HG03196 (cell line): ENCODE results near the gene ATP1B1.
"Not testable (repeated sequence)": the region's sequence is repeated elsewhere in the genome, so short reads cannot be mapped to it uniquely, and the experiment has no call there.

Source experiments
- ATAC-seq: cut with Tn5 transposase; IDR thresholded peaks from one replicate; pipeline ENCODE4 v1.9.1; 2021; ENCODE audit not compliant: unreplicated experiment

ATP1B1 gene

DNA sequence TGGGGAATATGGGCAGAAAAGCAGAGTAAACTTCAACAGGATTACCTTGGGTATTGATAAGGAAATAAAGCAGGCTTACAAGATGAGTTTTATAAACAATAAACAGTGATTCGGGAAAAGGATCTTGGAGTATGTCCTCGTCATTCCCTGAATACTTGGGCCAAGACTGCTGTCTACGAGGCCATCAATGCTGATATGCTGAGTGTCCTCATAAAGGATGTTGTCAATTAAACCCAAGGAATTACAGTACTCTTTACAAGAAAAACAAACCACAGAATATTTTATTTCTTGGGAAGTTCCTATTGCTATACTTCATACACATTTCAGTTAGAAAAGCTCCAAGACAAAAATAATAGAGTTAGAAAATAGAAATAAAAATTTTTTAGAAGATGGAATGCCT, 34.9 kb downstream of the ATP1B1 start:
- no peak for ATAC-seq

DNA sequence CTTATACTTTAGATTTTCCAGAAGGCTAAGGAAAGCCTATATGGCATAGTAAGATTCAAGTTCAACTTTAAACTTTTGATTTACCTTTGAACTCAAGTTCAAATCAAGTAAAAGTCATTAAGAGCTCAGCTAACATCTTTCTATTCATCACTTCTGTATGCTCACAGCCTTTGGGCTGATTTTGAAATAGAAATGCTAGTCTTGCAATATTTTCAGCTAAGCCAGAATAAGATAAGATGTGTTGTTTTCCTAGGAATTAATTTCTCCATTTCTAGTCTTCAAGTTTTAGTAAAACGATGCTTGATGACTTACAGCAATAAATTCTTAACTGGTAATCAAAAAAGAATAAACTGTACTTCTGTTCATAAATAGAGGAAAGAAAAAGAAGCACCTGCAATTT, 35.6 kb downstream of the ATP1B1 start:
- no peak for ATAC-seq

DNA sequence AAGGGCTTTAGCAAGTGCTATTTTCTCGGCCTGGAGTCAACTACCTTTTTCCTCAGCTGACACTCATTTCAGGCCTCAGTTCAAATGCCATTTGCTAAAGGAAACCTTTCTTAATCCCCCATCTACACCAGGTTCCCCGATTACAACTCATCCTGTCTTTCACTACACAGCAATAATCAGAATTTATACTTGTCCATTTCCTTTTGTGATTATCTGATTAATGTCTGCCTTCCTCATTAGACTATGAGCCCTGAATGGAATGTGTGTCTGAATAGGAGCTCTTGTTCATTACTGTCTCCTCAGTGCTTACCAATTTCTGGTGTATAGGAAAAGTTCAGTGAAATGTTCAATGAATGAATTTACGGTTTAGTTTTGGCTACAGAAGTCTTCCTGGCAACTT, 36.9 kb downstream of the ATP1B1 start:
- ATAC-seq = no peak

- ATAC-seq = no peak
Observed at GRCh38 chr1:169143984-169144383, 37.5 kb downstream of the ATP1B1 start.

GRCh38 chr1:169144941-169145626, 38.6 kb downstream of the ATP1B1 start:
- no peak for ATAC-seq

DNA sequence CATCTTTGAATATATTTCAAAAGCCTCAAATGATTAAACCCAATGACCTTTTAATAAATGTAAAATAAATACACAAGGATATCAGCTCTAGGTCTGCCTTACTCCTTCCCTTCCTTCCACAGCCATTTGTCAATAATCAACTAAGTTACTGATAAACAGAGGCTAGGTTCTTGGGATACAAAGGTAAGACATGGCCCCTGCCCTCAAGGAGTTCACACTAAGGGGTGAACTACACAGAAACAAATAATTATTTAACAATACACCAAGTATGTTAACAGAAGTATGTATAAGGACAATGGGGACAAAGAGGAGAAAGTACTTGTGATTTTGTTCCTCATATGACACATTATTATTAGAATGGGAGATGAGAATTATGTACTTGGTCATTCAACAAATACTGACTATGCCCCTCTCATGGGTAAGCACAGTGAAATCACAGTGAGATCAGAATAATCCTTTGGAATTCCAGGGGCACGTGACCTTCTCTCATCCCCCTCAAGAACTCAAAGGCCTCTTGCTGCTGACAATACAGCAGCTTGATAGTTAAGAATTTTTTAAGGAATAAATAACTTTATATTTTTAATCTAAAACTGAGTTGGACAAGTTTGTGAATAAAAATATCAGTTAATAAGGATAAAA, 40.2 kb downstream of the ATP1B1 start:
- ATAC-seq = no peak

- ATAC-seq = peak; percentile 68
Observed at GRCh38 chr1:169148472-169149252, 42.2 kb downstream of the ATP1B1 start.

DNA sequence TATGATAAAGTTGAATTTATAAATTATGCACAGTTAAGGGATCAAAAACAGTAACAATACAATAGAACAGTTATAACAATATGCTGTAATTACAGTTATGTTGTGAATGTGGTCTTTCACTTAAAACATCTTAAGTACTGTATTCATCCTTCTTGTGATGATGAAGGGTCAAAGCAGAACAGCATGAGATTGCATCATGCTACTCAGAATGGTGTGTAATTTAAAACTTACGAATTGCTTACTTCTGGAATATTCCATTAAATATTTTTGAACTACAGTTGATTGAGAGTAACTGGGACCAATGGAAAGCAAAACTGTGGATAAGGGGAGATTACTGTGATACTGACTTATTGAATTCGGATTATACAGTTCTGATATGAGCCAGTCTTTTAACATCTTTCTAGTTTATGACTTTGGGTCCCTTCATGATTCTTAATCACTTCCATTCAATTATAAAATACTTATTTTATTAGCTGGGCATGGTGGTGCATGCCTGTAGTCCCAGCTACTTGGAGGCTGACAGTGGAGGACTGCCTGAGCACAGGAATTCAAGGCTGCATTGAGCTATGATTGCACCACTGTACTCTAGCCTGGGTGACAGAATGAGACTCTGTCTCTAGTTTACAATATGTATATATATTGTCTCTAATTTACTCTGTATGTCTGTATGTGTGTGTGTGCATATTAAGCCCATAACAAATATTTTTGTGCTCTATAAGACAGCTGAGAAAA, 43.2 kb downstream of the ATP1B1 start:
- ATAC-seq = no peak

DNA sequence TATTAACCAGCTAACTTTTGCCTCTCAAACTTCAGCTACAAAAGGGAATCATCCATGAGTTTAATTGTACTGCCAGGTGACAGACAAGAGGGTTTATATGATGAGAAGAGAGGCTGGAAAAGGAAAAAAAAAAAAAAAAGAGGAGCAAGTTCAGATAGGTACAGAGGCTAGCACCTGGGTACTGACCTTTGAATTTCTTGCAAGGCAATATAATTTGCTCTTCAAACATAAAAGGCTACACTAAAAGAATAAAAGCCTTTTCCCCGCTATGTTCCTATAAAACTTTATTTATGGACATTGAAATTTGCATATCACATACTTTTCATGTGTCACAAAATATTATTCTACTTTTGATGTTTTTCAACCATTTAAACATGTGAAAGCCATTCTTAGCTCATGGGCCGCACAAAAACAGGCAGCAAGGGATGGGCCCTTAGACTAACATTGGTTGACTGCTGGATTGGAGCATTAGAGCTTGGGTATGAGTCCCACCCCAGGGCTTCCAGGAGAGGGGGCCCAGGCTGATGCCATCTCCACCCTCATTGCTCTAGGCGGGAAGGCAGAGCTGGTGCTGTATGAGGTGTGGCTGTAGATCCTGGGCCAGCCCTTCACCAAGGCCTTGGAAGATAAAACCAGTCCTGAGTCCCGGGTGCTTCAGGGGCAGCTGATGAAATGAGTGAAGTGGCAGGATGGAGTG, 44.3 kb downstream of the ATP1B1 start:
- ATAC-seq = no peak

GRCh38 chr1:169151338-169151837, 44.9 kb downstream of the ATP1B1 start:
- ATAC-seq = no peak

- no peak for ATAC-seq
Observed at GRCh38 chr1:169155675-169156074, 49.2 kb downstream of the ATP1B1 start.

DNA sequence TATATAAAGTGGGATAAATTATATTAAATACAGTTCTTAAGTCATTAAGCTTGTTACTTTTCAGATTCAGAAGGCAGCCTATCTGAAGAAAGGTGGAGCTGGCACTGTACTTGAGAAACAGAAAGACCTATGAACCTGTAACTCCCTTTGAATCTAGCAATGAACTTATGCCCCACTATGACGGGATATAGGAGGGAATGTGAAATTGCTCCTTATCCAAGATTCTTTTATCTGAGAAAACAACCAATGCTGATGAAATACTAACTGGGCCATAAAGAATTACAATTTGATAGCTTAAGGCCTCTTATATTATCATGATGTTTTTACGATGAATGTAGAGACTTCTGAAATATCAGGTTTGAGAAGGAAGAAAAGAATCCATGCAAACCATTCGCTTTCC, 50.1 kb downstream of the ATP1B1 start:
- ATAC-seq = no peak

DNA sequence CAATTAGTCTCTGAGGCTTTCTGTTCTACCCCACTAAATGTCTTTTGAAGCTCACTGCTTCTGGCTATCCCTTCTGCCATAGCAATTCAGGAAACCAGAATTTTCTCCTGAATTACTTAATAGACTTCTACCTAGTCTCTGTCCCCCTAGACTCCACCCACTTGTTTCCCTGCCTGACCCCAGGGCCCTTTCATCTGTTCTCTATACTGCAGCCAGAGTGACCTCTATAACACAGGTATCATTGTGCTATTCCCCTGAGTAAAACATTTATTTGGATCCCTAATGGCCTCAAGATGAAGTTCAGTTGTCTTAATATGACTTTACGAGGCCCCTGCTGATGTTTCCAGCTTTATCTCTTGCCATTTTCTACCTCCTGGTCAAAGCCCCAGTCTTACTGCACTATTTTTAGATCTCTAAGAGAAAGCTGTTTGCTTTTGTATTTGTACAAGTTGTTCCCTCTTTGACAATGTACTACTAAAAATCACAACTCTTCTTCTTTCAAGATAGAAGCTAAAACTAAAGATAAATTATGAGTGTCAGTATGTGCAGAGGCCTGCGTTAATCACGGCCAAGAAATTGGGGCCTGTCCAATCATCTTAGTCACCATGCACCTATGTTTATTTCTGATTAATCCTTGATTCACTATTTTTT, 54.5 kb downstream of the ATP1B1 start:
- ATAC-seq = no peak

GRCh38 chr1:169161496-169162194, 55.2 kb downstream of the ATP1B1 start:
- ATAC-seq = peak; percentile 52

GRCh38 chr1:169163059-169163458, 56.6 kb downstream of the ATP1B1 start:
- ATAC-seq = no peak

GRCh38 chr1:169175461-169175860, 69.0 kb downstream of the ATP1B1 start:
- no peak for ATAC-seq

GRCh38 chr1:169179431-169179830, 72.9 kb downstream of the ATP1B1 start:
- not testable (repeated sequence) for ATAC-seq

DNA sequence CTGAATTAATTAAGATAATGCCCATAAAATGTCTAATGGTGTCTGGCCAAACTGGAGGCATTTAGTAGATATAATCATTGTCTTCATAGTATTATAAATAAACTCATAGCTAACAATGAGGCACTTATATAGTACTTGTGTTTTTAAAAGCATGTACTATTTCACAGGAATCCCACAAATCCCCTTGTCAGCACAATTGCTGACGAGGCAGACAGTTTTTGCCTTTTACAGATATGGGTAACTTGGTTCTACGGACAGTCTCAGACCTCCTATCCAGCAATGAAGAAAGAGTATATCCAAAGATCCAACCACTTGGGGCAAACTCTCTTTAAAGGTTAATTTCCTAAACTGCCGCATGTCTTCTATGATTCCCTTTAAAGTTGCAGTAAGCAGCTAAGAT, 73.7 kb downstream of the ATP1B1 start:
- no peak for ATAC-seq
